ENCODE results near the gene MS4A4A. TPM values are rescaled to one million over a fixed set of nuclear protein-coding genes. Genes with fewer than 3 reads are reported as not detected.

MS4A4A gene
- total RNA-seq, 4 donors from 2014 or later: 12.3 to 64.6 (median 19.3) TPM

DNA sequence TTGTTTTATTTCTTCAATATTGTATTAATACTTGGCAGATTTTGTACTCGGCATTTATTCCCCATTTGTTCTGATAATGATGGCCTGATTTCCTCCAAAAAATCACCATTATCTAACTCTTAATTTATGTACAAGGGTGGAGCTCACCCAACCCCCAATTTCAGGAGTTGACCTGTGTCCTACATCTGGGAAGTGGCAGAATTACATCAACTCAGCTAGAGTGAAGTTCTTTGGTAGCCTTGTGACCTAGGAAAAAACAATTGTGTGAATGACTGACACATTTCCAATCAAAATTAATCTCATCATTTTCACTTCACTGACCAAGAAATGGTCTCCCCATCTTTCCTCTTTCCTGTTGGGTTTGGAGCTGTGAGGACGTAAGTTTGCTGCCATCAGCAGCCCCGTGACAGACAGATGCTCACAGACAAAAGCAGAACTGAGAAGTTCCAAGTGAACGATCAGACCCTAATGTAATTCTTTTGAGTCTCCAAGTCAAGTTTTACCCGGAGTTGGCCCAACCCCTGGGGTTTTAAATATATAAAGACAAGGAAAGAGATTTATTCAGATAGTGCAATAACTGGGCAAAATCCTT is 30.0 kb downstream of the MS4A4A start:
- H3K36me3 ChIP-seq: no peaks in the 10 kb centered on the region
- intact Hi-C loops (cut with DNase I): no loop called here
- H3K4me3 ChIP-seq: no peak overlapping the region
- 58% methylated on average over 5 of the region's 5 CpGs for WGBS
- TF ChIP-seq POLR2AphosphoS5 (IDR thresholded peaks at IDR 0.05) (peak in 1 of 2 donors; percentile 12), POLR2A (IDR thresholded peaks at IDR 0.05; ENCODE audit: low read depth) (no peak), EP300 (IDR thresholded peaks at IDR 0.05) (no peak)
- H3K27ac ChIP-seq (replicated peaks in 1 of 4): no peak overlapping the region
- no peaks in the 10 kb centered on the region for H3K4me1 ChIP-seq
- no peak for DNase-seq (ENCODE audit: extremely low spot score)
- no peaks in the 10 kb centered on the region for H3K27me3 ChIP-seq
- no peaks in the 10 kb centered on the region for H3K9me3 ChIP-seq

DNA sequence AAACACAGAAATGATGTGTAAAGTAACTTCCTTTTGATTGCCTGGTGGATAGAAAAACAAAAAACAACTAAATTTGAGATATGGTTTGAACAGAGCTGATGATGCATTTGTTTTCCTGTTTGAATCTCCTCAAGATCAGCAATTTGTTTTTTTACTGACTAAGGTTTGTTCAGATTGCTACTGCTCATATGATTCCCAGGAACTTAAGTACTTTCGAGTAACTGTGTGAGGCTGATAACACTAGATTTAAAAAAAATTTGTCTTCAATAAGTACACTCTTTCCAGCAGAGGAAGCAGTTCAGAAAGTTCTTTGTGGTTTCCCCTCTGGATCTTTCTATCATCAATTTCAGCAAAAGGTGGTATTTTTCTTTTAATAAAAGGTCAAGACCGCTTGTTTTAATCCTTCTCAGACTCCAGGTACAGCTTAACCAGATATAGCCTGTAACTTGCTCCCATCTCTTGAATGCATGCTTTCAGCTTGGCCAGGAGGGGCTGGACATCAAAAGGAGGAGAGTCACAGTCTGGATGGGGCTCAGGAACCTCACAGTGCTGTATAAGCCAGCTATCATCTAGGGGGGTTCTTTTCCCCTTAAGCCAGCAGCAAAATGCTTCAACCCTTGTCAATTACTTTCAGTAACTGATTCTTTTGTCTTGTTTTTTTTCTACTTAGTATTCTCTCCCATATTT is 34.3 kb downstream of the MS4A4A start:
- TF ChIP-seq POLR2A (IDR thresholded peaks at IDR 0.05; ENCODE audit: low read depth) (no peak), POLR2AphosphoS5 (IDR thresholded peaks at IDR 0.05) (no peak), EP300 (IDR thresholded peaks at IDR 0.05) (no peak)
- TF ChIP-seq, protein P1, sequence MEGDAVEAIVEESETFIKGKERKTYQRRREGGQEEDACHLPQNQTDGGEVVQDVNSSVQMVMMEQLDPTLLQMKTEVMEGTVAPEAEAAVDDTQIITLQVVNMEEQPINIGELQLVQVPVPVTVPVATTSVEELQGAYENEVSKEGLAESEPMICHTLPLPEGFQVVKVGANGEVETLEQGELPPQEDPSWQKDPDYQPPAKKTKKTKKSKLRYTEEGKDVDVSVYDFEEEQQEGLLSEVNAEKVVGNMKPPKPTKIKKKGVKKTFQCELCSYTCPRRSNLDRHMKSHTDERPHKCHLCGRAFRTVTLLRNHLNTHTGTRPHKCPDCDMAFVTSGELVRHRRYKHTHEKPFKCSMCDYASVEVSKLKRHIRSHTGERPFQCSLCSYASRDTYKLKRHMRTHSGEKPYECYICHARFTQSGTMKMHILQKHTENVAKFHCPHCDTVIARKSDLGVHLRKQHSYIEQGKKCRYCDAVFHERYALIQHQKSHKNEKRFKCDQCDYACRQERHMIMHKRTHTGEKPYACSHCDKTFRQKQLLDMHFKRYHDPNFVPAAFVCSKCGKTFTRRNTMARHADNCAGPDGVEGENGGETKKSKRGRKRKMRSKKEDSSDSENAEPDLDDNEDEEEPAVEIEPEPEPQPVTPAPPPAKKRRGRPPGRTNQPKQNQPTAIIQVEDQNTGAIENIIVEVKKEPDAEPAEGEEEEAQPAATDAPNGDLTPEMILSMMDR (IDR thresholded peaks at IDR 0.05): no peak
- Histone ChIP-seq H3K4me3 (no peak overlapping the region), H3K27me3 (no peaks in the 10 kb centered on the region), H3K27ac (replicated peaks in 1 of 4) (no peak overlapping the region), H3K4me1 (no peaks in the 10 kb centered on the region), H3K9me3 (peaks cover 0 to 12% (median 6%) of the 10 kb centered on the region in 4 donors), H3K36me3 (no peaks in the 10 kb centered on the region)
- 38% methylated on average over 2 of the region's 2 CpGs for WGBS
- DNase-seq (ENCODE audit: extremely low spot score): no peak
- intact Hi-C loops (cut with DNase I): no loop called here

DNA sequence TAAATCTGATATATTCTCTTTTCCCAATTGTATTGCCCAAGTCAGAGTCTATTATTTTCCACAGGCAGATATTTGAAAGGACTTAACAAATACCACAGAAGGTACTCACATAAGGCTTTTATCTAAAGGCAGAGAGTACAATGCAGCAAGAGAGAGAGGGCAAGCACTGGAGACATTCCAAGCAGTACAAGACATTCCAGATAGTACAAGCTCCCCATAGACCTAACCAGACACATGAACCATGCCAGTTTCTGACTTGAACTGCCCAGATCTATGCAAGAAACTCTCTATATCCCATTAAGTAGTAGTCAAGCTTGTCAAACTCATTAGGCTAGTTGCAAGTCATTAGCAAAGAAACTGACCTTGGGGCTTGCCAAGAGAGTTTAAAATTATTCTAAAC is 35.4 kb downstream of the MS4A4A start:
- Histone ChIP-seq H3K36me3 (no peaks in the 10 kb centered on the region), H3K4me3 (no peak overlapping the region), H3K27ac (replicated peaks in 1 of 4) (no peak overlapping the region), H3K27me3 (no peaks in the 10 kb centered on the region), H3K4me1 (no peaks in the 10 kb centered on the region), H3K9me3 (peaks cover 0 to 21% (median 11%) of the 10 kb centered on the region in 4 donors)
- no peak for TF ChIP-seq POLR2AphosphoS5 (IDR thresholded peaks at IDR 0.05)
- TF ChIP-seq, protein P1 (IDR thresholded peaks at IDR 0.05): no peak
- no peak for TF ChIP-seq POLR2A (IDR thresholded peaks at IDR 0.05; ENCODE audit: low read depth)
- TF ChIP-seq EP300 (IDR thresholded peaks at IDR 0.05): no peak
- intact Hi-C loops (cut with DNase I): no loop called here
- no peak for DNase-seq (ENCODE audit: extremely low spot score)

DNA sequence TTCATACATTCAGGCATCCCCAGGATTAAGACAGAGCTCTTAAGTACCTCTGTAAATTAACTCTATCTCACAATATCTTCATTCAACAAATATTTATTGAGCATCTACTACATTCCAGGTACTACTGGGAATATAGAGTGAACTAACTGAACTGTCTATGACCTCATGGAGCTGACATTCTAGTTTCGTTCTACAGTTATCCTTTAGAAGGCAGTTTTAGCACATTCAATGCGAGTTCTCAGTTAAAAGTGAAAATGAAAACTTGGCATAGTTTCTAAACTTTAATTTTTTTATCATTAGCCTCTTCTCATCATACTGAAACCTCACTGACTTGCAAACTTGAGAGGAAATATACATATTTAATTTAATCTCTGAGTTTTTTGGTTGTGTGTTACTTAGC is 35.9 kb downstream of the MS4A4A start:
- Histone ChIP-seq H3K4me3 (no peak overlapping the region), H3K36me3 (no peaks in the 10 kb centered on the region), H3K9me3 (peaks cover 0 to 24% (median 11%) of the 10 kb centered on the region in 4 donors), H3K27ac (replicated peaks in 1 of 4) (no peak overlapping the region), H3K4me1 (no peaks in the 10 kb centered on the region), H3K27me3 (no peaks in the 10 kb centered on the region)
- DNase-seq (ENCODE audit: extremely low spot score): no peak
- intact Hi-C loops (cut with DNase I): no loop called here
- no peak for TF ChIP-seq POLR2AphosphoS5 (IDR thresholded peaks at IDR 0.05)
- TF ChIP-seq EP300 (IDR thresholded peaks at IDR 0.05): no peak
- TF ChIP-seq, protein P1 (IDR thresholded peaks at IDR 0.05): no peak
- 62% methylated on average over 2 of the region's 2 CpGs for WGBS

DNA sequence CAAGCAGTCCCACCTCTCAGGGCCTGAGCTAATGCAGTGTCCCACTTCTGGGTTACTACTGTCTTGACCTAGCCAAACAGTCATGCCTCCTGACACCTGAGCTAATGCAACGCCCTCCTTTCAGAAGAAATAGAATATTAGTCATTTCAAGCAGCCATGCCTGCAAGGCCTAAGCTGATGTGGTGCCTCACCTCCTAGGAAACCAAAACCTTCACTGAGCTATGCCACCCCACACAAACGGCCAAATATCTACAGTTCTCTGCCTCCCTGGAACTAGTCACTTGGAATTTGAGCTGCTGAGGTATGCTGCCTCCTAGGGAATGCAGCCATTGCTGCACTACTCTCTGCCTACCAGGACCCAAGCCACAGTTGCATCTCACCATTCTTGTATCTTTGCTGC is 38.3 kb downstream of the MS4A4A start:
- no peak overlapping the region for H3K27ac ChIP-seq (replicated peaks in 1 of 4)

More for the DNA sequence above, 38.3 kb downstream of the MS4A4A start:
- intact Hi-C loops (cut with DNase I): no loop called here
- TF ChIP-seq POLR2A (IDR thresholded peaks at IDR 0.05; ENCODE audit: low read depth) (no peak), POLR2AphosphoS5 (IDR thresholded peaks at IDR 0.05) (no peak), EP300 (IDR thresholded peaks at IDR 0.05) (no peak)
- TF ChIP-seq, protein P1 (IDR thresholded peaks at IDR 0.05): no peak
- Histone ChIP-seq H3K9me3 (peaks cover 0 to 40% (median 11%) of the 10 kb centered on the region in 4 donors), H3K27me3 (no peaks in the 10 kb centered on the region), H3K36me3 (no peaks in the 10 kb centered on the region), H3K4me3 (no peak overlapping the region), H3K4me1 (no peaks in the 10 kb centered on the region)
- no peak for DNase-seq (ENCODE audit: extremely low spot score)
- WGBS: 81% methylated on average over 2 of the region's 2 CpGs

Measured in esophagus muscularis mucosa (tissue), 4 donors.